Panc1 (cell line): Measurements from ENCODE around the gene SPDEF. TPM values are rescaled to one million over a fixed set of nuclear protein-coding genes. Genes with fewer than 3 reads are reported as not detected.

ENCODE experiments used
- ATAC-seq: fragments of 200-7000 bp; cut with Tn5 transposase; 2 replicates; pipeline ENCODE4 v1.9.1; 2020; ENCODE audit warnings: mild to moderate bottlenecking, moderate library complexity
- BruUV-seq: library from RNA; stranded (reverse); fragments of 400-500 nt; replicated peaks from 2 replicates; lab custom pipeline; 2021; lab: Mats Ljungman, UMichigan
- CTCF ChIA-PET: fragments of 300-600 bp; sonication (Branson Sonifier 250); formaldehyde crosslinking; loops from one replicate; lab custom pipeline; 2022; ENCODE audit warnings: antibody characterized with exemption; lab: Charles Lee
- POLR2A ChIA-PET: fragments of 300-600 bp; sonication (Branson Sonifier 250); formaldehyde crosslinking; loops from one replicate; lab custom pipeline; 2022; ENCODE audit warnings: antibody characterized with exemption; lab: Charles Lee
- DNase-seq: peaks from one replicate; pipeline ENCODE4 v3.0.0-alpha.2; 2010; ENCODE audit warnings: low read depth, low spot score
- H3K27ac ChIP-seq: 2 replicates; pipeline ENCODE4 v1.5.1; 2011; ENCODE audit warnings: mild to moderate bottlenecking, low read length, inconsistent platforms
- H3K27me3 ChIP-seq: fragments of 200-500 bp; sonication (Bioruptor generic); 2 replicates; pipeline ENCODE4 v1.6.0; 2014; ENCODE audit warnings: low read length, inconsistent platforms; ENCODE audit not compliant: control insufficient read depth, insufficient read depth
- H3K36me3 ChIP-seq: fragments of 200-500 bp; sonication (Bioruptor generic); 2 replicates; pipeline ENCODE4 v1.5.1; 2014; ENCODE audit warnings: inconsistent platforms, mild to moderate bottlenecking, low read length, moderate library complexity; ENCODE audit not compliant: control insufficient read depth, insufficient read depth
- H3K4me1 ChIP-seq: 2 replicates; pipeline ENCODE4 v1.5.1; 2011; ENCODE audit warnings: inconsistent platforms, mild to moderate bottlenecking, low read length, moderate library complexity; ENCODE audit not compliant: control insufficient read depth, insufficient read depth
- H3K4me3 ChIP-seq, 2 experiments: 2 replicates each; pipeline ENCODE4 v1.5.1; 2011 to 2012; ENCODE audit warnings: low read depth in 2 of 2, low read length in 2 of 2, mild to moderate bottlenecking in 2 of 2, inconsistent platforms in 1 of 2, moderate library complexity in 1 of 2
- H3K9me3 ChIP-seq: fragments of 200-500 bp; sonication (Bioruptor generic); 2 replicates; pipeline ENCODE4 v1.5.1; 2014; ENCODE audit warnings: low read depth, mild to moderate bottlenecking, inconsistent platforms, low read length, moderate library complexity; ENCODE audit not compliant: control insufficient read depth, insufficient read depth
- POLR2AphosphoS5 ChIP-seq: IDR thresholded peaks from 2 replicates; pipeline ENCODE4 v1.6.1; 2012; ENCODE audit warnings: mild to moderate bottlenecking, low read depth, low read length, moderate library complexity
- SIN3A ChIP-seq: IDR thresholded peaks from 2 replicates; pipeline ENCODE4 v1.6.1; 2012; ENCODE audit warnings: low read depth, mild to moderate bottlenecking, low read length, moderate library complexity, borderline replicate concordance; ENCODE audit not compliant: insufficient read depth
- TCF7L2 ChIP-seq: IDR thresholded peaks from 2 replicates; pipeline ENCODE4 v1.6.1; 2011; ENCODE audit warnings: mild to moderate bottlenecking, low read depth, low read length, inconsistent platforms
- in situ Hi-C: cut with HindIII; loops from 2 replicates; pipeline ENCODE4 v1.10.0; 2016; ENCODE audit warnings: low sequenced_read_pairs, low pct_unique_long_range_greater_than_20kb
- intact Hi-C: fragments of 100-400 bp; cut with micrococcal nuclease; formaldehyde crosslinking; loops from one replicate; pipeline ENCODE4 v1.10.0; 2022; ENCODE audit not compliant: unreplicated experiment
- total RNA-seq: library from RNA; stranded (reverse); gene quantifications from one replicate; pipeline ENCODE4 v1.2.1, GENCODE V29; 2021; ENCODE audit not compliant: unreplicated experiment
- TF ChIP-seq, protein P1 (sequence below): fragments of 450-650 bp; IDR thresholded peaks from 2 replicates; pipeline ENCODE4 v1.5.1; 2017; ENCODE audit warnings: mild to moderate bottlenecking
- TF ChIP-seq, protein P2 (sequence below), 2 experiments: IDR thresholded peaks; 2 replicates each; pipeline ENCODE4 v1.6.1; 2011 to 2012; ENCODE audit warnings: low read depth in 2 of 2, control low read depth in 1 of 2, low read length in 1 of 2, mild to moderate bottlenecking in 1 of 2, moderate library complexity in 1 of 2; ENCODE audit not compliant: insufficient read depth in 1 of 2

SPDEF gene
- total RNA-seq, 1 experiment from 2014 or later, result 1.6 TPM

- intact Hi-C loops, result no loop called here
- in situ Hi-C loops, result no loop called here
- DNase-seq, result no peak
Measured at GRCh38 chr6:34562861-34563512, 6.9 kb upstream of the SPDEF start.

DNA sequence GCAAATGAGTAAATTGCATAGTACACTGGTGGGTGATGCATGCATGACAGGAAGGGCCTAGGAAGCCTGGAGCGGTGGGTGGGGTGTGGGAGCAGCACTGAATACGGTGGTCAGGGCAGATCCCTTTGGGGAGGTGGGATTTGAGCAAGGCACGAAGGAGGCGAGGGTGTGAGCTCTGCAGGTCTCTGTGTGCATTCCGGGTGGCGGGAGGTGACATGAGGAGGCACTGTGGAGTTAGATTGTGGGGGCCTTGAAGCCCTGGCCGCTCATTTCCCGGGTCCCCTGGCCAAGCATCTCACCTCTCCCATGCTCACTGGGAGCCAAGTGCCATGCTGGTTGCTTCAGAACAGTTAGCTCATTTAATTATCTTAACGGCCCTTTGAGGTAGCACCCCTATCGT is 6.2 kb upstream of the SPDEF start:
- Histone ChIP-seq H3K9me3 (no peaks in the 10 kb centered on the region), H3K4me3 (no peak overlapping the region), H3K4me1 (0 out of 2 replicates have a peak, but pooled peaks cover 3% of the 10 kb centered on the region), H3K27ac (no peak overlapping the region), H3K36me3 (no peaks in the 10 kb centered on the region), H3K27me3 (no peaks in the 10 kb centered on the region)
- CTCF ChIA-PET, result no interaction called here
- POLR2A ChIA-PET, result no interaction called here
- in situ Hi-C loops, result no loop called here
- intact Hi-C loops, result no loop called here
- no peak for ATAC-seq
- BruUV-seq, result no TSS peak
- TF ChIP-seq, protein P1, sequence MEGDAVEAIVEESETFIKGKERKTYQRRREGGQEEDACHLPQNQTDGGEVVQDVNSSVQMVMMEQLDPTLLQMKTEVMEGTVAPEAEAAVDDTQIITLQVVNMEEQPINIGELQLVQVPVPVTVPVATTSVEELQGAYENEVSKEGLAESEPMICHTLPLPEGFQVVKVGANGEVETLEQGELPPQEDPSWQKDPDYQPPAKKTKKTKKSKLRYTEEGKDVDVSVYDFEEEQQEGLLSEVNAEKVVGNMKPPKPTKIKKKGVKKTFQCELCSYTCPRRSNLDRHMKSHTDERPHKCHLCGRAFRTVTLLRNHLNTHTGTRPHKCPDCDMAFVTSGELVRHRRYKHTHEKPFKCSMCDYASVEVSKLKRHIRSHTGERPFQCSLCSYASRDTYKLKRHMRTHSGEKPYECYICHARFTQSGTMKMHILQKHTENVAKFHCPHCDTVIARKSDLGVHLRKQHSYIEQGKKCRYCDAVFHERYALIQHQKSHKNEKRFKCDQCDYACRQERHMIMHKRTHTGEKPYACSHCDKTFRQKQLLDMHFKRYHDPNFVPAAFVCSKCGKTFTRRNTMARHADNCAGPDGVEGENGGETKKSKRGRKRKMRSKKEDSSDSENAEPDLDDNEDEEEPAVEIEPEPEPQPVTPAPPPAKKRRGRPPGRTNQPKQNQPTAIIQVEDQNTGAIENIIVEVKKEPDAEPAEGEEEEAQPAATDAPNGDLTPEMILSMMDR, result no peak
- no peak for TF ChIP-seq TCF7L2
- TF ChIP-seq SIN3A, result no peak
- TF ChIP-seq, protein P2, sequence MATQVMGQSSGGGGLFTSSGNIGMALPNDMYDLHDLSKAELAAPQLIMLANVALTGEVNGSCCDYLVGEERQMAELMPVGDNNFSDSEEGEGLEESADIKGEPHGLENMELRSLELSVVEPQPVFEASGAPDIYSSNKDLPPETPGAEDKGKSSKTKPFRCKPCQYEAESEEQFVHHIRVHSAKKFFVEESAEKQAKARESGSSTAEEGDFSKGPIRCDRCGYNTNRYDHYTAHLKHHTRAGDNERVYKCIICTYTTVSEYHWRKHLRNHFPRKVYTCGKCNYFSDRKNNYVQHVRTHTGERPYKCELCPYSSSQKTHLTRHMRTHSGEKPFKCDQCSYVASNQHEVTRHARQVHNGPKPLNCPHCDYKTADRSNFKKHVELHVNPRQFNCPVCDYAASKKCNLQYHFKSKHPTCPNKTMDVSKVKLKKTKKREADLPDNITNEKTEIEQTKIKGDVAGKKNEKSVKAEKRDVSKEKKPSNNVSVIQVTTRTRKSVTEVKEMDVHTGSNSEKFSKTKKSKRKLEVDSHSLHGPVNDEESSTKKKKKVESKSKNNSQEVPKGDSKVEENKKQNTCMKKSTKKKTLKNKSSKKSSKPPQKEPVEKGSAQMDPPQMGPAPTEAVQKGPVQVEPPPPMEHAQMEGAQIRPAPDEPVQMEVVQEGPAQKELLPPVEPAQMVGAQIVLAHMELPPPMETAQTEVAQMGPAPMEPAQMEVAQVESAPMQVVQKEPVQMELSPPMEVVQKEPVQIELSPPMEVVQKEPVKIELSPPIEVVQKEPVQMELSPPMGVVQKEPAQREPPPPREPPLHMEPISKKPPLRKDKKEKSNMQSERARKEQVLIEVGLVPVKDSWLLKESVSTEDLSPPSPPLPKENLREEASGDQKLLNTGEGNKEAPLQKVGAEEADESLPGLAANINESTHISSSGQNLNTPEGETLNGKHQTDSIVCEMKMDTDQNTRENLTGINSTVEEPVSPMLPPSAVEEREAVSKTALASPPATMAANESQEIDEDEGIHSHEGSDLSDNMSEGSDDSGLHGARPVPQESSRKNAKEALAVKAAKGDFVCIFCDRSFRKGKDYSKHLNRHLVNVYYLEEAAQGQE (IDR thresholded peaks at IDR 0.05; ENCODE audit: insufficient read depth in 1 of 2, low read depth in 2 of 2, low read length in 1 of 2), result no peak
- no peak for TF ChIP-seq POLR2AphosphoS5
- DNase-seq, result no peak

More at GRCh38 chr6:34562861-34563512, 6.9 kb upstream of the SPDEF start:
- H3K27ac ChIP-seq, result no peak overlapping the region
- BruUV-seq, result no TSS peak
- ATAC-seq, result no peak
- POLR2A ChIA-PET, result interaction anchor here (0.5 kb wide), 1 partner anchor 326 kb away, joined by 8 read pairs; the partner anchor contains the start of gene HMGA1
- TF ChIP-seq SIN3A (no peak), POLR2AphosphoS5 (no peak), TCF7L2 (no peak)
- TF ChIP-seq, protein P1, result no peak
- TF ChIP-seq, protein P2 (IDR thresholded peaks at IDR 0.05; ENCODE audit: insufficient read depth in 1 of 2, low read depth in 2 of 2, low read length in 1 of 2), result no peak
- CTCF ChIA-PET, result interaction anchor here (0.6 to 0.8 kb wide), 2 partner anchors 24 to 426 kb away, joined by 3 read pairs; no protein-coding TSS in a partner anchor
- H3K4me3 ChIP-seq, result no peak overlapping the region
- H3K4me1 ChIP-seq, result 0 out of 2 replicates have a peak, but pooled peaks cover 3% of the 10 kb centered on the region
- H3K9me3 ChIP-seq, result no peaks in the 10 kb centered on the region
- no peaks in the 10 kb centered on the region for H3K27me3 ChIP-seq
- no peaks in the 10 kb centered on the region for H3K36me3 ChIP-seq
